ENCODE data around the gene MED8.

MED8 gene

GRCh38 chr1:43334453-43335205 lies 55.0 kb downstream of the MED8 start:
- no peak for DNase-seq (ENCODE audit: low read depth)
